RPMI7951 (cell line): Measurements from ENCODE around the gene NSUN2. TPM values are rescaled to one million over a fixed set of nuclear protein-coding genes. Genes with fewer than 3 reads are reported as not detected.
"Not testable (repeated sequence)": the region's sequence is repeated elsewhere in the genome, so short reads cannot be mapped to it uniquely, and the experiment has no call there.

Experiments used
- DNase-seq: peaks from one replicate; pipeline ENCODE4 v3.0.0-alpha.2; 2012; ENCODE audit warnings: low read depth
- total RNA-seq: library from RNA; depleted of rRNA; stranded (reverse); fragments of >200 nt; shearing (Covaris generic); gene quantifications from 2 replicates; pipeline ENCODE4 v1.2.3, GENCODE V29; 2014

The NSUN2 gene
- total RNA-seq, 1 experiment from 2014 or later = 19.3 TPM

- no peak for DNase-seq
These were observed 49.6 kb downstream of the NSUN2 start for GRCh38 chr5:6583049-6583880.

DNA sequence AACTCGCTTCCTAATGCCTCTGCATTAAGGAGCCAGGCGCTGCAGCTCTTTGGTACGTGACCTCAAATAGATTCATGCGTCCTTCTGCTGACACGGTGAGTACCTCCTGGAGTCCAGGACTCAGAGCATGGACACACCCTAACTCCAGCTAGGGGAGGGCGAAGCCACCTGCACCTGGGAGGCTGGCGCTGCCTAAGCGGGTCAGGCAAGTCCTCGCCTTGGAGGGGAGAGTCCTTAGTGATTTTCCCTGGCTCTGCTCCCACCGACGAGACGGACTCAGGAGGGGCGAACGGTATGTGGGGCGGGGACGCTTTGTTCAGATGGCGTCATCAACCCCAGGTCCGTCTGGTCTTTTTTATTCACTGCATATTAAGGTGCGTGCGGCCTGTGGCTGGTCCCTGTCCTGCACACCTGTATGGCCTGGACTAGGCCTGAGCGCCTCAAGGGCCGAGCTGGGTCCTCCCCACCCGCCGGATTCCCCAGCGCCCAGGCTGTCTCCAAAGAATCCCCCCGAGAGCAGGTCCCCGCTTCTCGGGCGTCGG, 50.3 kb downstream of the NSUN2 start:
- no peak for DNase-seq

GRCh38 chr5:6581559-6582426, 51.1 kb downstream of the NSUN2 start:
- no peak for DNase-seq

GRCh38 chr5:6581090-6581489, 51.8 kb downstream of the NSUN2 start:
- DNase-seq = no peak

GRCh38 chr5:6579535-6579934, 53.3 kb downstream of the NSUN2 start:
- no peak for DNase-seq

GRCh38 chr5:6578676-6579343, 54.0 kb downstream of the NSUN2 start:
- DNase-seq = no peak

GRCh38 chr5:6576861-6577501, 55.9 kb downstream of the NSUN2 start:
- peak; percentile 55 for DNase-seq

DNA sequence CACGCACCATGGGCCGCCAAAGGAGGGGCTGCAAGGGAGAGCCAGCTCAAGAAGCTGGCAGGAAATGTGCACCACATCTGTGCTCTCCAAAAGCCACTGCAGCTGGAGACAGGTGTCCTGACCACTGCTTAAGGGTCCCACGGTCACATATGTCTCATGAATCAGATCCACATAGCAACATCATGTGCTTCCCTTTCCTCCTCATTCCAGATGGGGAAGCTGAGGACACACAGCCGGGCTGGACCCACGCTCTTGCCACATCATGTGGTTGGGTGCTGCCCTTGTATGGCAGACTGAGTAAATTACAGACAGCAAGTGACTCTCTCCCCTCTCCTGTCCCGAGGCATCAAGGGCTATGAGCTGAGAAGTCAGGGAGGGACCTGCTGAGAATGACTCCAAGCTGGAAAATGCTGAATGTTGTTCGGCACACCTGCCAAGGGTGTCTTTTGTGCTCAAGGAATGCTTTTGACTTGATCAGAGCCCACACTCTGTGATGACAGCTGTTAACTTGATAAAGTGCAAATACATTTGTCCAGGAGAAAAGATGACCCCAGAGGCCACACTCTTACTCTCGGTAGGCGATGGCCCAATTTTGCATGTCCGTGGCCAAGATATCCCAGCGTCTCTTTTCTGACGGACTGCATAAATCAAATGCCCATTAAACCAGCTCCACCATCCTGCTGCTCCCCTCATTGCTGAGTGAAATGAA, 58.2 kb downstream of the NSUN2 start:
- peak; percentile 24 for DNase-seq

DNA sequence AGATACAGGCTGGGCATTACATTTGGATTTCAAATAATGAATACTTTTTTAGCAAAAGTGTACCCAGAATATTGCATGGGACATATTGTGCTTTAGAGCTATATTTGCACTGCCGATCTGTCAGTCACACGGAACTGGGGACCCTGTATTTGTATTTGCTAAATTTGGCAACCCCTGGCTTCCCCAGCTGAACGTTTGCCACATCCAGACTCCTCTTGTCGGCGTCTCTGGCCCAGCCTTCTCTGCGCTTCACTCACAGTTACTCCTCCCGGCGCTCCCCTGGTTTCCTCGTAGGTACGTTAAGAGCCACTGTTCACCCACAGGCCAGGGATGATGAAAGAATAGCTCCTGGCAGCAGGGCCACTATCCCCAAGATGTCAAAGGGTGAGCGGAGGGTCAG, 58.7 kb downstream of the NSUN2 start:
- DNase-seq = no peak

DNA sequence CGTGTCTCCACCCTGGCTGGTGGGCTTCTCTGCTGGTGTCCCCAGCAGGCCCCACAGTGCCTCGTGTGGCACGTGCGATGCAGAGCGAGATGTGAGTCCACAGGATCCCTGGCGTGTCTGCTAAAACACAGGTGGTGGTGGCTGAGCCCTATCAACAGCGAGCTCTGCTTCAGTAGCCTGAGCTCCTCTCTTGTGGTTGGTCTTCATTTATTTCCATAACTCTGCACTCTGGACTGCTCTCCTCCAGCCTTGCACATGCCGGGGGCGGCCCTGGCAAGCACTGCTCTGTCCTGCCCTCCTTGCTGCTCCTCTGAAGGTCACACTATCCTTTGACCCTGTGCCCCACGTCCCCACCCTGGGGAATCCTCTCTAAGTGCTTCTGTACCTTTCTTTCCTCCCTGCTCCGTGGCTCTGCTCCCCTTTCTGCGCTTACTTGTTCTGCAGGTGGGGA, 59.2 kb downstream of the NSUN2 start:
- no peak for DNase-seq

GRCh38 chr5:6572825-6573380, 59.9 kb downstream of the NSUN2 start:
- DNase-seq = no peak

GRCh38 chr5:6572086-6572824, 60.6 kb downstream of the NSUN2 start:
- DNase-seq = no peak

DNA sequence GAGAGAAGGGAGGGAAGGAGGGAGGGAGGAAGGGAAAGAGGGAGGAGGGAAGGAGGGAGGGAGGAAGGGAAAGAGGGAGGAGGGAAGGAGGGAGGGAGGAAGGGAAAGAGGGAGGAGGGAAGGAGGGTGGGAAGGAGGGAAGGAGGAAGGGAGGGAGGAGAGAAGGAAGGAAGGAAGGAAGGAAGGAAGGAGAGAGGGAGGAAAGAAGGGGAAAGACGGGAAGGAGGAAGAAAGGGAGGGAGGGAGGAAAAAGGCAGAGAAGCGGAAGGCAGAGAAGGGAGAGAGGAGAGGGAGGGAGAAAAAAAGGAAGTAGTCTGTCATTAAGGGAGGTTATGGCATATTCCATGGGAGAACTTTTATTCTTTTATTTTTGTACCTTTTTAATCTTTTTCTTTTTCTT, 61.2 kb downstream of the NSUN2 start:
- not testable (repeated sequence) for DNase-seq

DNA sequence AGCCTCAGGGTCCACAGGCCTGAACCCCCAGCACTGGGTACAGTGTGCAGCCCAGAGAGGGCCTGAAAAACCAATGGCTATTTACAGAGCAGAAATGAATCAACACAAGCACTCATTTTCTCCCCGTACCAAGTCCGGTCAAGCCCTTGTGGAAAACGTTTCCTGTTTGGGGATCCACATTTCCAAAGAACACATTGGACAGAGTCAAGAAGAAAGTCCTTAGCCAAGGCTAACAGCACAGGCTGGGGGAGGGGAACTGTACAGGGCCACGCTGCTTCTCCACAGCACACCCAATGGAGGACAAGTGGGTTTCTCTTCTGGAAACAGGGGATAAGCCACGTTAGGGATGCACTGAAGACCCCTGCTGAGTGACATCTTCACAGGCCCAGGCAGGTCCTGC, 62.3 kb downstream of the NSUN2 start:
- no peak for DNase-seq

GRCh38 chr5:6568889-6569288, 64.0 kb downstream of the NSUN2 start:
- no peak for DNase-seq

DNA sequence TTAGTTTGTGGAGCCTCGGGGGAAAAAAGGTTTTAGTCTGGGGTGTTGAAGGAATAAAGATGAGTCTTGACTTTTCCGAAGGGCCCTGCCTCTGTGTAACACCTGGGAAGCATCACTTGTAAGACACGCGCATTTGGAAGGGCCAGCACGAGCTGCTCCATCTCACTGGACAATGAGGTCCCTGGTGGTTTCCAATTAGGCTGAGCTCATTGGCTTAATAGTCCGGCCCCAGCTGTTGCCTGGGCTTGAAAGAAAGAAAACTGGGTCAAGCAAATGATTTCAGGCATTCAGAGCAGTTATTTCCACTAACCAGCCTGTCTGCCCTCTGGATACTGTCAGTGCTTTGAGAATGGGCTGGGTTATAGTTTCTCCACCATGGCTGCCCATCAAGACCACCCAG, 64.5 kb downstream of the NSUN2 start:
- no peak for DNase-seq

GRCh38 chr5:6567835-6568234, 65.0 kb downstream of the NSUN2 start:
- DNase-seq = no peak

GRCh38 chr5:6567068-6567467, 65.8 kb downstream of the NSUN2 start:
- no peak for DNase-seq

DNA sequence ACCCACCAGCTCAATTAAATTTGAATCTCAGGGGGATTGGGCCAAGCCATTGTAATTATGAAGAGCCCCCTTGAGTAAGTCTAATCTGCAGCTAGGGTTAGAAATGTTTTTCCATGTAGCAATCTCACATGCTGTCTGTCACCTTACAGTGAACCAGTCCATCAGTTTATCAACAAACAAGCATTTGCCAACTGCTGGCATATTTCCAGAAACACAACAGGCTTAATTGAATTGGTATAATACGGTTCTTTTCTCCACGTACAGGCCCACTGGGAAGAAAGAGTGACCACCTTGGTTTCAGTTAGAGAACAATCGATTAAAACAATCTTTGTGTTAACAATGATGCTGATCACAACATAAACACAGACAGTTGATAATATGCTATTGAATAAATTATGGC, 67.4 kb downstream of the NSUN2 start:
- no peak for DNase-seq
